A673 (cell line): Measurements from ENCODE around the gene RAB11FIP4. TPM values are rescaled to one million over a fixed set of nuclear protein-coding genes. Genes with fewer than 3 reads are reported as not detected.

Experiments
- BruUV-seq: library from RNA; stranded (reverse); fragments of 400-500 nt; replicated peaks from 2 replicates; lab custom pipeline; 2021; lab: Mats Ljungman, UMichigan
- CTCF ChIA-PET: fragments of 300-600 bp; sonication (Branson Sonifier 250); formaldehyde crosslinking; loops from one replicate; lab custom pipeline; 2022; ENCODE audit warnings: antibody characterized with exemption; lab: Charles Lee
- POLR2A ChIA-PET: fragments of 300-600 bp; sonication (Branson Sonifier 250); formaldehyde crosslinking; loops from one replicate; lab custom pipeline; 2022; ENCODE audit warnings: antibody characterized with exemption; ENCODE audit not compliant: low non-redundant PET; lab: Charles Lee
- DNase-seq: peaks from one replicate; pipeline ENCODE4 v3.0.0-alpha.2; 2015; ENCODE audit warnings: low spot score
- H3K27ac ChIP-seq: fragments of 200-600 bp; sonication (generic); 2 replicates; pipeline ENCODE4 v1.5.1; 2016; ENCODE audit warnings: mixed run types, low read depth, mild to moderate bottlenecking, mixed read lengths, antibody characterized with exemption, low read length; ENCODE audit not compliant: poor library complexity, severe bottlenecking
- H3K27me3 ChIP-seq: fragments of 200-600 bp; sonication (generic); replicated peaks from 2 replicates; pipeline ENCODE4 v1.6.1; 2017; ENCODE audit warnings: mixed run types, low read depth, mild to moderate bottlenecking, mixed read lengths, antibody characterized with exemption, low read length; ENCODE audit not compliant: insufficient read depth, poor library complexity
- H3K36me3 ChIP-seq: fragments of 200-600 bp; sonication (generic); 2 replicates; pipeline ENCODE4 v1.6.1; 2016; ENCODE audit warnings: mixed run types, mild to moderate bottlenecking, mixed read lengths, antibody characterized with exemption, low read length; ENCODE audit not compliant: insufficient read depth, poor library complexity, severe bottlenecking
- H3K4me1 ChIP-seq: fragments of 200-600 bp; sonication (generic); 2 replicates; pipeline ENCODE4 v1.6.1; 2017; ENCODE audit warnings: mixed run types, mild to moderate bottlenecking, mixed read lengths, antibody characterized with exemption, low read length; ENCODE audit not compliant: insufficient read depth, poor library complexity, severe bottlenecking
- H3K4me3 ChIP-seq: fragments of 200-600 bp; sonication (generic); 2 replicates; pipeline ENCODE4 v1.5.1; 2016; ENCODE audit warnings: low read depth, mixed run types, mild to moderate bottlenecking, mixed read lengths, low read length; ENCODE audit not compliant: poor library complexity, severe bottlenecking
- H3K9me3 ChIP-seq: fragments of 200-600 bp; sonication (generic); 2 replicates; pipeline ENCODE4 v1.6.1; 2016; ENCODE audit warnings: mixed run types, low read depth, mild to moderate bottlenecking, mixed read lengths, antibody characterized with exemption, low read length; ENCODE audit not compliant: poor library complexity, severe bottlenecking
- CTCF ChIP-seq: fragments of 300-800, 200-600 bp; sonication (generic); conservative IDR thresholded peaks from 2 replicates; pipeline ENCODE4 v1.5.1; 2017; ENCODE audit warnings: low read depth, mild to moderate bottlenecking, antibody characterized with exemption, low read length, moderate library complexity, mixed read lengths
- EZH2 ChIP-seq: fragments of 200-600 bp; sonication (generic); IDR thresholded peaks from 2 replicates; pipeline ENCODE4 v1.6.1; 2017; ENCODE audit warnings: borderline replicate concordance, low read depth, mild to moderate bottlenecking, mixed read lengths, antibody characterized with exemption, low read length; ENCODE audit not compliant: poor library complexity, severe bottlenecking
- intact Hi-C: fragments of 100-400 bp; cut with micrococcal nuclease; formaldehyde crosslinking; loops from one replicate; pipeline ENCODE4 v1.10.0; 2022; ENCODE audit not compliant: unreplicated experiment
- total RNA-seq: library from RNA; stranded (reverse); gene quantifications from 2 replicates; pipeline ENCODE4 v1.2.3, GENCODE V29; 2021

The RAB11FIP4 gene
- total RNA-seq, 1 experiment from 2014 or later: 2.4 TPM

GRCh38 chr17:31561469-31562375 is 170.2 kb downstream of the RAB11FIP4 start:
- no peak for TF ChIP-seq EZH2
- TF ChIP-seq CTCF: no peak
- ChIA-PET CTCF (no interaction called here), POLR2A (no interaction called here)
- no peaks in the 10 kb centered on the region for H3K27me3 ChIP-seq
- intact Hi-C loops: no loop called here
- no peaks in the 10 kb centered on the region for H3K36me3 ChIP-seq
- no TSS peak for BruUV-seq
- H3K9me3 ChIP-seq: no peaks in the 10 kb centered on the region
- no peak overlapping the region for H3K27ac ChIP-seq
- no peak overlapping the region for H3K4me3 ChIP-seq
- no peaks in the 10 kb centered on the region for H3K4me1 ChIP-seq
- DNase-seq: no peak

GRCh38 chr17:31562376-31562840 is 170.9 kb downstream of the RAB11FIP4 start:
- intact Hi-C loops: no loop called here
- DNase-seq: no peak
- H3K27me3 ChIP-seq: no peaks in the 10 kb centered on the region
- no peaks in the 10 kb centered on the region for H3K9me3 ChIP-seq
- no peaks in the 10 kb centered on the region for H3K4me1 ChIP-seq
- POLR2A ChIA-PET: no interaction called here
- no peaks in the 10 kb centered on the region for H3K36me3 ChIP-seq
- no TSS peak for BruUV-seq
- TF ChIP-seq CTCF (no peak), EZH2 (no peak)
- H3K4me3 ChIP-seq: no peak overlapping the region
- CTCF ChIA-PET: no interaction called here
- H3K27ac ChIP-seq: no peak overlapping the region

GRCh38 chr17:31564291-31564690 is 172.8 kb downstream of the RAB11FIP4 start:
- no peaks in the 10 kb centered on the region for H3K4me1 ChIP-seq
- no peaks in the 10 kb centered on the region for H3K9me3 ChIP-seq
- no peak for DNase-seq
- CTCF ChIA-PET: no interaction called here
- no peak for TF ChIP-seq CTCF
- no peak for TF ChIP-seq EZH2
- H3K4me3 ChIP-seq: no peak overlapping the region
- no peaks in the 10 kb centered on the region for H3K36me3 ChIP-seq
- no TSS peak for BruUV-seq
- intact Hi-C loops: no loop called here
- no peak overlapping the region for H3K27ac ChIP-seq
- no peaks in the 10 kb centered on the region for H3K27me3 ChIP-seq
- POLR2A ChIA-PET: no interaction called here
